ENCODE results near the gene MYH9.

Gene MYH9

DNA sequence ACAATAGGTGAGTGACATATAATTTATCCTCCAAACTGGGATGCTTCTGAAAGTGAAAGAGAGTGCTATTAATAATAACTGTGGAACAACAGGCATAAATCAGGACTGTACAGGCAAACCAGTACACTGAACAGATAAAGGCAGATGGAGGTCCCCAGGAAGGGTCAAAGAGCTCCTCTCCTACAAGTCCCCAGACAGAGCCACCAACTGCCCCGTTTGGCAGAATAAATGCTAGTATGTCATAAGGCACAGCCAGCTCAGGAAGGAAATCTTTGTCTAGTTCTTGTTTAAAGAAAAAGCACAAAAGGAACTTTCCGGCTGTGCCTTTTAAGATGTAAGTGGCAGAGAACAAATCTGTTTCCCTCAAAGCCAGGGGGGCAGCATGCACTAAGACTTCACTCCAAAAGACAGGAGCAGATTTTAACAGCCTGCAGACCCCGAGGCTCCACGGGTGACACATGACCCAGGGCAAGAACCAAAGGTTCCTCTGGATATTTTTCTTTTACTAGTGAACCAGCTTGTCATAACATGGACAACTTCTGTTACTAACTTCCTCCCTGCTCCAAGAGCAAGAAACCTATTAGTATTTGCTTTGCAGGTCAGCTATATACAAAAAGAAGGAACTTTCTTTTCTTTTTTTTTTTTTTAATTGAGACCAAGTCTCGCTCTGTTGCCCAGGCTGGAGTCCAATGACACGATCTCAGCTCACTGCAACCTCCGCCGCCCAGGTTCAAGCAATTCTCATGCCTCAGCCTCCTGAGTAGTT is 50.2 kb downstream of the MYH9 start:
- peaks cover 31% of the 10 kb centered on the region for H3K4me1 ChIP-seq (ENCODE audit: control insufficient read depth, insufficient read depth, low read length)
- H3K36me3 ChIP-seq (ENCODE audit: control insufficient read depth, insufficient read depth, low read length, severe bottlenecking) = peaks cover 74% of the 10 kb centered on the region
- peak overlapping the region; percentile 2 for H3K9ac ChIP-seq (ENCODE audit: low read length)

DNA sequence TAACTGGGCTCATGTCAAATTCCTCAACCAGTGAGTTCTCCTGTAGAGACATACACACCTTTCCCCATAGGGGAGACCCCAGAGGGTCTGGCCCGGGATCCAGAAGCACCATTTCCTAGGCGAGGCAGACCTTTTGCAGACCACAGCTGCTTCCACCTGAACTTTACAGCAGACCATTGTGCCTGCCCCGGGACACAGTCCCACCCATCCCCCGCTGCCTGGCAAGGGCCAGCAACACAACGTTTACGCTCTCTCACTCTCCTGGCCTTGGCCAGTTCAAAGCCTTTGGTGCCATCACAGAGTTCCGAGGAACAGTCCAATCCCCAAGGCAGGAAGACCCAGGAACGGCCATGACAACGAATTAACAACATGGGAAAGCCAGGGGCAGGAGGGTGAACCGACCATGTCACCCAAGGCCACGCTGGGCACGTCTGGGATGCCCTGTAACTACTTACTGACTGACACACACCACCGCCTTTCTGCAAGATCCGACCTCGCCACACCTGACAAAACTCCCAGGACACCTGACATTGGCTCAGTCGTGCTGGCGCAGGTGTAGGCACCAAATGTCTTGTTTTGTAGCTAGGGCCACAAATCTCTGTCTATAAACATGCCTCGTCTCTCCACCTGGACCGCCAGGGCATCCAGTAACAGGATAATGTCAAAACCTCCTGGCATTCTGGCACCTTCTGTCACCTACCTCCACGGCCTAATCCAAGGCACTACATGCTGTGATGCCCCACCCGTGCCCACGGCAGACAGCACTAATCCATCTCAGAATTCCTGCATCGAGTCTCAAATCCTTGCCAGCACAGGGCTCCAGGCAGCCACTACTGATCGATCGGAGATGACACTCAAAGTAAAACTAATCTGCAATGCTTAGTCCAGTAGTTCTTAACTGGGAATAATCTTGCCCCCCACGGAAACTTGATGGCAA is 51.3 kb downstream of the MYH9 start:
- no peak for DNase-seq (ENCODE audit: low read depth)
- Histone ChIP-seq H3K9me3 (ENCODE audit: control insufficient read depth, low read length) (no peaks in the 10 kb centered on the region), H3K36me3 (ENCODE audit: control insufficient read depth, insufficient read depth, low read length, severe bottlenecking) (peaks cover 63% of the 10 kb centered on the region), H3K4me1 (ENCODE audit: control insufficient read depth, insufficient read depth, low read length) (peaks cover 40% of the 10 kb centered on the region), H3K4me3 (ENCODE audit: low read length) (no peak overlapping the region), H3K27me3 (replicated peaks; ENCODE audit: control insufficient read depth, insufficient read depth, low read length) (no peaks in the 10 kb centered on the region), H3K9ac (ENCODE audit: low read length) (no peak overlapping the region)

More for the DNA sequence above, 50.2 kb downstream of the MYH9 start:
- Histone ChIP-seq H3K9me3 (ENCODE audit: control insufficient read depth, low read length) (no peaks in the 10 kb centered on the region), H3K27me3 (replicated peaks; ENCODE audit: control insufficient read depth, insufficient read depth, low read length) (no peaks in the 10 kb centered on the region), H3K4me3 (ENCODE audit: low read length) (no peak overlapping the region)
- DNase-seq (ENCODE audit: low read depth) = no peak

DNA sequence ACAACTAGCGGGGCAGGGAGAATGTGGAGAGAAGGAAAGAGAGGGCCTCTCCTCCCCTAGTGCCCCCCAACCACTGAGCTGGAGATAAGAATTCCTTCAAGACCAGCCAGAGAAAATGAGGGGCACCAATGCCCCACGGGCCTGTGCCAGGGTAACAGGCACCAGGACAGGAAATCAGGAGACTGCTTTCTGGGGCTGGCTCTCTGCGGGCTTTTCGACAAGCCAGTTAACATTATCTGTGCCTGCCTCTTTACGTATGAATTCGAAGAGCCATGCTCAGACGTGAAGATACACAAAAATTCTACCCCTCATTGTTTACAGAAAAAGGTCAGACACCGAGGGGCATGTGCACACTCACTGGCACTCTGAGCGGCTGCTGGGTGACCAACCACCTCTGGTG is 52.1 kb downstream of the MYH9 start:
- no peak overlapping the region for H3K9ac ChIP-seq (ENCODE audit: low read length)
- H3K9me3 ChIP-seq (ENCODE audit: control insufficient read depth, low read length) = no peaks in the 10 kb centered on the region
- no peaks in the 10 kb centered on the region for H3K27me3 ChIP-seq (replicated peaks; ENCODE audit: control insufficient read depth, insufficient read depth, low read length)
- DNase-seq (ENCODE audit: low read depth) = no peak
- H3K4me3 ChIP-seq (ENCODE audit: low read length) = no peak overlapping the region
- H3K4me1 ChIP-seq (ENCODE audit: control insufficient read depth, insufficient read depth, low read length) = peaks cover 49% of the 10 kb centered on the region
- peaks cover 54% of the 10 kb centered on the region for H3K36me3 ChIP-seq (ENCODE audit: control insufficient read depth, insufficient read depth, low read length, severe bottlenecking)

DNA sequence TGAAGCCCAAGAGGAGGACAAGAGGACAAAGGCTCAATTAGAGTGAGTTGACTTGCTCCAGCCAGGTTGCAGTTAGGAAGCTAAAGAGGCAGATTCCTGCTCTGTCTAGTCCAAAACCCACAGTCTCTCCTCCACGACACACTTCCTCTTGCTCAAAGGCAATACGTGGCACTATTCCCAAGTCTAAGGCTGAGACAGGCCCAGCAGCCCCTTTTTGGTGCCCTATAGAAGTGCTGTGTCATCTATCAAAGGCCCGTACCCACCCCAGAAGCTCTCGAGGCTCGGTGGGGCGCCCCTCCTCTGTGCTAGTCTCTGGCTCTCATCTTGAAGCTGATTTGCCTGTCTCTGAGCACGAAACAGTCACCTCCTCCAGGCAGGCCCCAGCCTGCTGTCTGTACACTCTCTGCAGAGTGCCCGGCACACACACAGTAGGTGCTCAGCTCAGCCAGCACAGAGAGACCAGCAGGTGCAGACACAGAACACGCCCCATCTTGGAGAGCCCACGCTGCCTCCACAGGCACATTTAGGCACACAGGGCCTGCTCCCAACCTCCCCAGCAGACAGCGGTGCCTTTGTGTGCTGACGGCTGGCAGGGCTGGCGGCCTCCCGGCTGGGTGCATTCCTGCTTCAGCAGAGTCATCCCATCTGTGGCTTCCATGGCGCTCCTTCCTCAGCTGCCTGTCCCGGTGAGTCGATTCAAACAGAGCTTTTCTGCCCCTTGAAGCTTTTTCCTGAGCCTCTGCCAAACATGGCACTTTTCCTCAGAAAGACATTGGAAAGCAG is 52.8 kb downstream of the MYH9 start:
- H3K9me3 ChIP-seq (ENCODE audit: control insufficient read depth, low read length) = no peaks in the 10 kb centered on the region
- no peak overlapping the region for H3K4me3 ChIP-seq (ENCODE audit: low read length)
- DNase-seq (ENCODE audit: low read depth) = peak; percentile 71
- no peak overlapping the region for H3K9ac ChIP-seq (ENCODE audit: low read length)
- peaks cover 57% of the 10 kb centered on the region for H3K36me3 ChIP-seq (ENCODE audit: control insufficient read depth, insufficient read depth, low read length, severe bottlenecking)
- H3K4me1 ChIP-seq (ENCODE audit: control insufficient read depth, insufficient read depth, low read length) = peaks cover 55% of the 10 kb centered on the region
- no peaks in the 10 kb centered on the region for H3K27me3 ChIP-seq (replicated peaks; ENCODE audit: control insufficient read depth, insufficient read depth, low read length)

DNA sequence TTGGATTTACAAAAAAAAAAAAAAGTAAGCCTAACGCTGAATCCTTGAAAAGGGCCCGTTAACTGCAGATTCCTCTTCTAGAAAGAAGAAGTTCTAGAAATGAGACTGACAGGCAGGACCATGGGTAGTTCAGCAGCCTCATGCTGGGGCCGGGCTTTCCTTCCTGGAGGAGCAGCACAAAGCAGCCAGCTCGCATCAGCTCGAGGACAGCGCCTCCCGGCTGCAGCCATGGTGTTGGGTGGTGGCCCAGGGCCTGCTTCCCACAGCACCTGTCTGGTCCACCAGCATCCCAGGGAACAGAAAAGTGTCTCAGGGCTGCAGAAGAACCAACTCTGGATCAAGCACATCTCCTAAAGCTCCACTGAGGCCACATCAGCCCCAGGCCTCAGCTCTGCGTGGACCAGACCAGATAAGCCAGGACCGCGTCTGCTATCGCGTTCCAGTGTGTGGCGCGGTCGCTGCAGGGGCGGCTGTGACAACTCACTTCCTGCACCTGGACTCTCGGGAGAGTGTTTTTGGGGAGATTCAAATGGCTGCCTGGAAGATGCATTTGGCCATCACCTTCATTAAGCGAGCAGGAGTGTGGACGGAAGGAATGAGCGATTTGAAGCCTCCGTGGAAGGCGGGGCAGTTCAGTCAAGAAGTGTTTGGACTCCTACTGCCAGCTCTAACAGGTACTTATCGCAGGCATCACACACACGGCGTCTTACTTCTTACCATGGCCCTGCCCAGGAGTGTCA is 53.5 kb downstream of the MYH9 start:
- Histone ChIP-seq H3K4me3 (ENCODE audit: low read length) (no peak overlapping the region), H3K9ac (ENCODE audit: low read length) (no peak overlapping the region), H3K9me3 (ENCODE audit: control insufficient read depth, low read length) (no peaks in the 10 kb centered on the region), H3K27me3 (replicated peaks; ENCODE audit: control insufficient read depth, insufficient read depth, low read length) (no peaks in the 10 kb centered on the region), H3K36me3 (ENCODE audit: control insufficient read depth, insufficient read depth, low read length, severe bottlenecking) (peaks cover 53% of the 10 kb centered on the region), H3K4me1 (ENCODE audit: control insufficient read depth, insufficient read depth, low read length) (peaks cover 54% of the 10 kb centered on the region)
- DNase-seq (ENCODE audit: low read depth) = no peak

DNA sequence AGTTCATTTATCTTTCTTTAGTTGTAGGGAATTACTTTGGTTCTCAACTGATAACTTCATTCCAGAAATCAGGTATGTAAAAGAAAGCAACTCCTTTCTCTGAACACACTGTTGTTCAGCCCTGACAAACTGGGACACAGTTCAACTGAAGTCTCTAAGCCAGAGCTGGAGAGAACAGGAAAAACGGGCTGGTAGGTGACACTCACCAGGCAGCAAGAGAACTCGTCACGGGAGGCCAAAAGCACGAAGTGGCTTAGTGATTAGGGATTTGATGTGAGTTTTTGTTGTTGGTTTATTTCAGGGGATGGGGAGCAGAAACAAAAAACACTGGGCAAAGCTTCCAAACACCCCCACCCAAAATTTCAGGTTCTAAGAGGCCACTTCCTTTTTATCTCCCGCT is 54.1 kb downstream of the MYH9 start:
- H3K9ac ChIP-seq (ENCODE audit: low read length) = no peak overlapping the region
- no peaks in the 10 kb centered on the region for H3K9me3 ChIP-seq (ENCODE audit: control insufficient read depth, low read length)
- no peak overlapping the region for H3K4me3 ChIP-seq (ENCODE audit: low read length)
- H3K4me1 ChIP-seq (ENCODE audit: control insufficient read depth, insufficient read depth, low read length) = peaks cover 53% of the 10 kb centered on the region
- no peak for DNase-seq (ENCODE audit: low read depth)
- peaks cover 54% of the 10 kb centered on the region for H3K36me3 ChIP-seq (ENCODE audit: control insufficient read depth, insufficient read depth, low read length, severe bottlenecking)
- H3K27me3 ChIP-seq (replicated peaks; ENCODE audit: control insufficient read depth, insufficient read depth, low read length) = no peaks in the 10 kb centered on the region

DNA sequence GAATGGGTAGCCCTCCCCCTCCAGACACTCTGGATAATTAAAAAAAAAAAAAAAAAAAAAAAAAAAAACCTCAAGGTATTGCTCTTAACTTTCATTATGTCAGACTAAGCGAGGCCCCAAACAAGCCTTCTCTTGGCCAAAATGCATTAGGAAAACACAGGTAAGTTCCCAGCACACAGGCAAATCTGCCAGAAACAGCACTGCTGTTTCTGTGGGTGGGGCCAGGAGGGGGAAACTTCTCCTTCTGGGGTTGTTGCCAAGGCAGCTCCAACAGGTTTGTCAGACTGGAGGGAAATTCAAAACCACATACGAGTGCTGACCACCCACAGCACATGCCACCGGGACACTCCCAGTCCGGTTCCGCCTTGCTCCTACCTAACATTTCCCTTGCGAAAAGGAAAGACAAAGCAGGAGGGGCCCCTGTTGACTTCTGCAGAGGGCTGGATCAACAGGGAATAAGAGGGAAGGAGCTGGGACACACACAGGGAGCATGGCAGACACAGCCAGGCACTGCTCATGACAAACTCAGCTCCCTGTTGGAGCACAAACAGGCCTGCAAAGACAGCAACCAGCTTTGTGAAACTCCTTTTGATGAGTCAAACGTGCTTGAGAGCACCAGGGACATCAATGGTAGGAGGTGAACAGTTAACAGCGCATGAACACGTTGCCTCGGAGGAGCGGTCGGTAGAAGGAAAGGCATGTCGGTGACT is 55.0 kb downstream of the MYH9 start:
- DNase-seq (ENCODE audit: low read depth) = no peak
- peaks cover 57% of the 10 kb centered on the region for H3K36me3 ChIP-seq (ENCODE audit: control insufficient read depth, insufficient read depth, low read length, severe bottlenecking)
- peaks cover 54% of the 10 kb centered on the region for H3K4me1 ChIP-seq (ENCODE audit: control insufficient read depth, insufficient read depth, low read length)
- H3K9ac ChIP-seq (ENCODE audit: low read length) = no peak overlapping the region
- no peak overlapping the region for H3K4me3 ChIP-seq (ENCODE audit: low read length)
- no peaks in the 10 kb centered on the region for H3K9me3 ChIP-seq (ENCODE audit: control insufficient read depth, low read length)
- H3K27me3 ChIP-seq (replicated peaks; ENCODE audit: control insufficient read depth, insufficient read depth, low read length) = no peaks in the 10 kb centered on the region

DNA sequence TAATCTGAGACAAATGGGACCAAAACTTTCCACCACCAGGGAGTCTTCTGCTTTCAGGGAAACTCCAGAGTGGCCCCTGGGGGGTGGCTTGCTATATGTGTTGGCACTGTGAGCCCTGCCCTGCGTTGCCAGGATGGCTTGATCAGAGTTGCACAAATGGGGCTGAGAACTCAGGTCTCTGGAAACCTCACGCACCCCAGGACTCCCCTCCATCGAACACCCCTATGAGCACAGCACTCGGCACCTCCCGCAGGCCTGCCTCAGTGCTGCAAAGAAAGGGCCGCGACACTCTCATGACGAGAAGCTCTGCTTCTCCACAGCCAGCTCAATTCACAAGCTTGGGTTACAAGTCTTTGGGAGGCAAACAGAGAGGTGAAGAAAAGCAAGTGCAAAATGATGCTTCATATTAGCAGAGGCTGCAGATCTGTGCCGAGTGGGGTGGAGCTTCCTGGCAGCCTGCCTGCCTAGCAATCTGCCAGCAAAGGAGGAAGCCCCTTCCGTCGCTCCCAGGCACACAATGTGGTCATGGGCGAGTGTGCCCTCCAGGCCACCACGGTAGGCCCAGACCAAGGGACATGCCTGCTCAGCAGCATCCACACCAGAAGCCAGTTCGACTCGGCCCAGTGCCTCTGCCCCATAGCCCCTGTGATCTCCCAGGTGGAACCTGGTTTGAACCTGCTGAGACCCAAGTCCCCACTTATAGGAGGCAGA is 55.7 kb downstream of the MYH9 start:
- H3K36me3 ChIP-seq (ENCODE audit: control insufficient read depth, insufficient read depth, low read length, severe bottlenecking) = peaks cover 59% of the 10 kb centered on the region

DNA sequence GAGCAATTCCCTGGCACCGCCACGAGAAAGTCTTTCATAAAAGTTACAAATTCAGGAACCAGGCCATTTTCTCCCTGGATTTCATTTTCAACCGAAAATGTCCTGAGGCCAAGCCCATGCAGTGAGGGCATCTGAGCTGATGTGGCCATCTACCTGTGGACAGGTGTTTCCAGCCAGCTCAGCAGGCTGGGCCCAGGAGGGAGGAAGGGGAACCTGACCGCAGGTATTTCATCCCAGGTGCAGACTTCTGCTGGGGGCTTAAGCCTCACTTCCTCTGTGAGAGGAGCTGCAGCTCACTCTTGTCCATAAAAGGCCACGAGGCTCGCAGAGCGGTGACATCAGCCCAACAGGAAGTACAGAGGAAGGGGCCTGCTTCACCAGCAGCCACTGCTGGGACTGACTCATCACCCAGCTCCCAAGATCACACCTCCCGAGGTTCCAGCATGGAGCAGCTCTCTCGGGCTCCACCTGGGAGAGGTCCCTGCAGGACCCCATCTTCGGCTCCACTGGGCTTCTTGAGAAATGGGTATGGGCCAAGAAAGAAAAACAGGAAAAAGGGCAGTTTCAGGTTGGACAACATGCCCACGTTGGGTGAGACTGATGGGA is 56.4 kb downstream of the MYH9 start:
- Histone ChIP-seq H3K36me3 (ENCODE audit: control insufficient read depth, insufficient read depth, low read length, severe bottlenecking) (peaks cover 59% of the 10 kb centered on the region), H3K4me1 (ENCODE audit: control insufficient read depth, insufficient read depth, low read length) (peaks cover 48% of the 10 kb centered on the region), H3K9ac (ENCODE audit: low read length) (peak overlapping the region; percentile 82), H3K4me3 (ENCODE audit: low read length) (no peak overlapping the region), H3K27me3 (replicated peaks; ENCODE audit: control insufficient read depth, insufficient read depth, low read length) (no peaks in the 10 kb centered on the region), H3K9me3 (ENCODE audit: control insufficient read depth, low read length) (no peaks in the 10 kb centered on the region)
- peak; percentile 74 for DNase-seq (ENCODE audit: low read depth)

More for the DNA sequence above, 55.7 kb downstream of the MYH9 start:
- DNase-seq (ENCODE audit: low read depth) = peak; percentile 53
- Histone ChIP-seq H3K9ac (ENCODE audit: low read length) (peak overlapping the region; percentile 82), H3K4me1 (ENCODE audit: control insufficient read depth, insufficient read depth, low read length) (peaks cover 48% of the 10 kb centered on the region), H3K4me3 (ENCODE audit: low read length) (no peak overlapping the region), H3K27me3 (replicated peaks; ENCODE audit: control insufficient read depth, insufficient read depth, low read length) (no peaks in the 10 kb centered on the region), H3K9me3 (ENCODE audit: control insufficient read depth, low read length) (no peaks in the 10 kb centered on the region)
